Effector memory CD8-positive, alpha-beta T cell (primary cell): ENCODE results near the gene XYLT1.
"Not testable (repeated sequence)": the region's sequence is repeated elsewhere in the genome, so short reads cannot be mapped to it uniquely, and the experiment has no call there.

Experiments
- ATAC-seq: fragments of 150-1000 bp; cut with Tn5 transposase; replicated peaks from 2 replicates; pipeline ENCODE4 v1.10.0; 2021; ENCODE audit warnings: mild to moderate bottlenecking, moderate library complexity
- DNase-seq, 3 experiments: peaks; one replicate each; pipeline ENCODE4 v3.0.0; 2021
- H3K27ac Mint-ChIP-seq, 2 donors: one replicate each; pipeline ENCODE4 v1.8.0; 2022; ENCODE audit warnings: mild to moderate bottlenecking in 2 of 2, mixed read lengths in 2 of 2, moderate library complexity in 2 of 2
- H3K27me3 Mint-ChIP-seq, 2 donors: one replicate each; pipeline ENCODE4 v1.8.0; 2022; ENCODE audit warnings: mixed read lengths in 2 of 2
- H3K36me3 Mint-ChIP-seq: one replicate; pipeline ENCODE4 v1.8.0; 2022; ENCODE audit warnings: mild to moderate bottlenecking, moderate library complexity, mixed read lengths; ENCODE audit not compliant: insufficient read depth
- H3K4me1 Mint-ChIP-seq, 2 donors: one replicate each; pipeline ENCODE4 v1.8.0; 2022; ENCODE audit warnings: low read depth in 2 of 2, mixed read lengths in 2 of 2
- H3K4me3 Mint-ChIP-seq, 2 donors: one replicate each; pipeline ENCODE4 v1.8.0; 2022; ENCODE audit warnings: mild to moderate bottlenecking in 2 of 2, mixed read lengths in 2 of 2, moderate library complexity in 2 of 2
- H3K9me3 Mint-ChIP-seq, 2 donors: one replicate each; pipeline ENCODE4 v1.8.0; 2022; ENCODE audit warnings: mixed read lengths in 2 of 2

XYLT1 gene

DNA sequence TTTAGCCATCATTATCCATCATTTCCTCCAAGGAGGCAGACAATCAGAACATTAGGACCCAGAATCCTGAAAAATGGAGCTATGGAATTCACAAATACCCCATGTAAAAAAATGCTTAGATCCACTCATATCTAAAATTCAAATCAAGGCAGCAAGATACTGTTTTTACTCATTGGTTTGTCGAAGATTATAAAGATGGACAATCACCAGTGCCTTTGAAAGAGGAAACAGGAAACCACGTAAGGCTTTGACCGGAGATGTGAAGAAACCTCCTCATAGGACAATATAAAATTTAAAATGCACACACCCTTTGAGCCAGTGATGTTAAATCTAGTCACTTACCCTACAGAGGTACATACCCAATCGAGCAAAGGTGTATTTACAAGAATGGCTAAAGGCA lies 130.0 kb downstream of the XYLT1 start:
- peaks cover 49 to 62% of the 10 kb centered on the region in 2 donors for H3K4me1 Mint-ChIP-seq
- ATAC-seq (no peak), DNase-seq (no peak)
- no peaks in the 10 kb centered on the region for H3K27me3 Mint-ChIP-seq
- H3K36me3 Mint-ChIP-seq = peaks cover 18% of the 10 kb centered on the region
- no peaks in the 10 kb centered on the region for H3K9me3 Mint-ChIP-seq
- peak overlapping the region; percentile 7 to 93 for H3K27ac Mint-ChIP-seq
- H3K4me3 Mint-ChIP-seq = peak overlapping the region; percentile 53 to 78

DNA sequence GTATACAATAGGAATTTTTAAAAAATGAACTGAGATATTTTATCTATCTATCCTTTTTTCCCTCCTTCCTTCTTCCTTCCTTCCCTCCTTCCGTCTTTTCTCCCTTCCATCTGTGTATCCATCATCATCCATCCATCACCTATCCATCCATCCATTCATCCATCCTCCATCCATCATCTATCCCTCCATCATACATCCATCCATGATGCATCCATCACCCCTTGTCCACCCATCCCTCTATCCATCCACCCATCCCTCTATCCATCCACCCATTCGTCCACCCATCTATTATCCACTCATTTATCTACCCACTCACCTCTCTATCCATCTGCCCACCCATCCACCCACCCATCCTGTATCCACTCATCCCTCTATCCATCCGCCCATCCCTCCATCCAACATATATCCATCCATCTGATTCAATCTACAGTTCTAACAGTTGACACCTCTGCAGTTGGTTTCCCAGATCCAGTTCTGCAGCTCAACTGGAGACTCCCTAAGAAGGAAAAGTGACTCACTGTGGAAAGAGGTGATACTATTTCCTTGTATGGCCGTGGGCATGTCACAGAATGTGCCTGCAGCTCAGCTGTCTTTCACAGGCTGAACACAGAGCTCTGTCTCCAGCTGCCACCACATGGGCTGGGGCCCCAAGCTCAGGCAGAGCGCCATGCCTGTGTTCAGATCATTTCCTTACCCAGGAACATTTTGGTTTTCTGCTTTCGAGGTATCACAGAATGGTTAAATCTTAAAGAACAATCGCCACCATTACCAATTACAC lies 130.8 kb downstream of the XYLT1 start:
- Mint-ChIP-seq H3K9me3 (no peaks in the 10 kb centered on the region), H3K4me3 (peak overlapping the region in 1 of 2 donors; percentile 78), H3K27me3 (no peaks in the 10 kb centered on the region), H3K36me3 (peaks cover 18% of the 10 kb centered on the region), H3K4me1 (peaks cover 46 to 61% of the 10 kb centered on the region in 2 donors), H3K27ac (peak overlapping the region; percentile 24 to 39)
- ATAC-seq (no peak), DNase-seq (no peak)

DNA sequence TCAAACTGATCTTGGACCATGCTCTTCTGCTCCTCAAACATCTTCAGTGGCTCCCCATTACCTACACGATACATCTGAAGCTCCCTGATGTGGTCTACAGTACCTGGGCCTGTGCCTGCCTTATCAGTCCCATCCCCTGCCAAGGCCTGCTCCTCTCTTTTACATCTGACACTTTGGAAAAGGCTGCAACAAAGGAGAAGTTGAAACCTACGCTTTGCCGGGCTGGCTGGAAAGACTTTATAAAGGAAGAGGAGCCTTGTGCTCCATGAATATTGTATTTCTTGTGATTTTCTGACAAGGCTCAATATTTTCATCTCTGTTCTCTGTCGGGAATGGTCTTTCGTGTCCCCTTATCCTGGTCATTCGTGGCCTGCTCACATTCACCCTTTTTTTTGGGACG lies 132.5 kb downstream of the XYLT1 start:
- Mint-ChIP-seq H3K4me3 (no peak overlapping the region), H3K36me3 (peaks cover 7% of the 10 kb centered on the region), H3K27me3 (no peaks in the 10 kb centered on the region), H3K4me1 (peaks cover 34 to 46% of the 10 kb centered on the region in 2 donors), H3K27ac (peak overlapping the region in 1 of 2 donors; percentile 36), H3K9me3 (no peaks in the 10 kb centered on the region)
- no peak for ATAC-seq
- DNase-seq = no peak

GRCh38 chr16:17336530-17336900 lies 134.2 kb downstream of the XYLT1 start:
- no peaks in the 10 kb centered on the region for H3K36me3 Mint-ChIP-seq
- no peaks in the 10 kb centered on the region for H3K27me3 Mint-ChIP-seq
- H3K4me3 Mint-ChIP-seq = no peak overlapping the region
- peak overlapping the region in 1 of 2 donors; percentile 62 for H3K27ac Mint-ChIP-seq
- DNase-seq = no peak
- H3K4me1 Mint-ChIP-seq = peaks cover 21 to 28% of the 10 kb centered on the region in 2 donors
- no peaks in the 10 kb centered on the region for H3K9me3 Mint-ChIP-seq
- ATAC-seq = no peak

GRCh38 chr16:17335826-17336529 lies 134.8 kb downstream of the XYLT1 start:
- no peak overlapping the region for H3K27ac Mint-ChIP-seq
- no peak for DNase-seq
- H3K4me3 Mint-ChIP-seq = no peak overlapping the region
- no peaks in the 10 kb centered on the region for H3K36me3 Mint-ChIP-seq
- no peak for ATAC-seq
- H3K4me1 Mint-ChIP-seq = peaks cover 16 to 23% of the 10 kb centered on the region in 2 donors
- H3K9me3 Mint-ChIP-seq = no peaks in the 10 kb centered on the region
- H3K27me3 Mint-ChIP-seq = no peaks in the 10 kb centered on the region

DNA sequence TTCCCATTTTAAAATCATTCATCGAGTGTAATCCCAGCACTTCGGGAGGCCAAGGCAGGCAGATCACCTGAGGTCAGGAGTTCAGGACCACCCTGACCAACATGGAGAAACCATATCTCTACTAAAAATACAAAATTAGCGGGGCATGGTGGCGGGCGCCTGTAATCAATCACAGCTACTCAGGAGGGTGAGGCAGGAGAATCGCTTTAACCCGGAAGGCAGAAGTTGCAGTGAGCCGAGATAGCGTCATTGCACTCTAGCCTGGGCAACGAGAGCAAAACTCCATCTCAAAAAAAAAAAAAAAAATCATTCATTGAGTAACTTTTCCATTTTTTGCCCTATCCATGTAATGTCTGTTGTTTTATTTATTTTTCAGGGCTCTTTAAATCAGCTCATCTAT lies 135.4 kb downstream of the XYLT1 start:
- H3K9me3 Mint-ChIP-seq, H3K27me3 Mint-ChIP-seq, ATAC-seq, H3K27ac Mint-ChIP-seq, H3K4me3 Mint-ChIP-seq, H3K36me3 Mint-ChIP-seq, DNase-seq: not testable (repeated sequence)
- peaks cover 10 to 17% of the 10 kb centered on the region in 2 donors for H3K4me1 Mint-ChIP-seq

GRCh38 chr16:17334096-17334495 lies 136.7 kb downstream of the XYLT1 start:
- no peaks in the 10 kb centered on the region for H3K27me3 Mint-ChIP-seq
- ATAC-seq (no peak), DNase-seq (no peak)
- H3K36me3 Mint-ChIP-seq = no peaks in the 10 kb centered on the region
- H3K4me1 Mint-ChIP-seq = peaks cover 14 to 19% of the 10 kb centered on the region in 2 donors
- no peaks in the 10 kb centered on the region for H3K9me3 Mint-ChIP-seq
- H3K27ac Mint-ChIP-seq = no peak overlapping the region
- no peak overlapping the region for H3K4me3 Mint-ChIP-seq

- Mint-ChIP-seq H3K4me3 (no peak overlapping the region), H3K4me1 (peaks cover 19% of the 10 kb centered on the region in 2 donors), H3K27ac (no peak overlapping the region), H3K36me3 (no peaks in the 10 kb centered on the region), H3K9me3 (no peaks in the 10 kb centered on the region), H3K27me3 (no peaks in the 10 kb centered on the region)
- no peak for DNase-seq
- ATAC-seq = no peak
Observed at GRCh38 chr16:17333229-17333628, 137.5 kb downstream of the XYLT1 start.

- Mint-ChIP-seq H3K27me3 (no peaks in the 10 kb centered on the region), H3K4me1 (peaks cover 15 to 21% of the 10 kb centered on the region in 2 donors), H3K9me3 (no peaks in the 10 kb centered on the region), H3K4me3 (no peak overlapping the region), H3K27ac (peak overlapping the region in 1 of 2 donors; percentile 71), H3K36me3 (no peaks in the 10 kb centered on the region)
- ATAC-seq = no peak
- DNase-seq = no peak
Observed at GRCh38 chr16:17331991-17332390, 138.8 kb downstream of the XYLT1 start.

DNA sequence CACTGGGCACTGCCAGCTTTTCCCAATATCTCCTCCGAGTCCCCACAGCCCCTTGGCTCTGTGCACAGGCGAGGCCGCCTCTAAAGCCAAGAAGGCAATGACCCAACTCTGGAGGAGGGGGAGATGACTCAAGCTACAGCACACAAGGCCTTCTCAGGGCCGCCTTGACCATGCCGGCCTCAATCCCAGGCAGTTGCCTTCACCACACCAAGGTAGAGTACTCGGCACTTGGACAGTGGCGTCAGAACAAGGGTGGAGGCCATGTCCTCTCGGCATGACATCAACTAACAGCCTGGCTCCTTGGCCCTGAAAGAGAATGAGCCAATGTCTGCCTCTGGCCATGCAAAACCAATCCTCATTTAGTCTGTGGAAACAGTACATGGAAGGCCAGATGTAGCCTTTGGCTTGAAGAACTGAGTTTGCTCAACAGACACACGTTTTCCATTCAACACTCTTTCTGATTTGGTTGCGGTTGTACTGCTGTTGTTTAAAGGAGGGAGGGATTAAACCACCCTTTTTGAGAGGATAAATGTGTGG lies 139.6 kb downstream of the XYLT1 start:
- ATAC-seq (no peak), DNase-seq (no peak)
- H3K4me1 Mint-ChIP-seq = peaks cover 13 to 21% of the 10 kb centered on the region in 2 donors
- peak overlapping the region in 1 of 2 donors; percentile 71 for H3K27ac Mint-ChIP-seq
- H3K4me3 Mint-ChIP-seq = no peak overlapping the region
- no peaks in the 10 kb centered on the region for H3K36me3 Mint-ChIP-seq
- H3K27me3 Mint-ChIP-seq = no peaks in the 10 kb centered on the region
- H3K9me3 Mint-ChIP-seq = no peaks in the 10 kb centered on the region

DNA sequence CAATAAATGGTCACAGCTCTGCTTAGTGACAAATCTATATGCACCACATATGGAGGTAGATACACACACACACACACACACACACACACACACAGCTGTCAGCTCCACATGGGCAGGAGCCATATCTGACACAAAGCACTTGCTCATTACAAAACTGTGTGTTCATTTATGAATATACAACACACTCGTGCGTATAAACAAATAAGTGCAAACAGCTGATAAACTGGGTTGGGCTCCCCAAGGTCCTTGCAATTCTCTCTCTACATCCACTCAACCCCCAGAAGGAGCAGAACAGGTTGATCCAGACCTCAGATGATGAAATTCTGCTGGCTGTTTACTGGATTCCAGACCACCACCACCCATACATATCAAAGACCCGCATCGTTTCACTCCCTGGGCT lies 140.7 kb downstream of the XYLT1 start:
- H3K4me3 Mint-ChIP-seq = no peak overlapping the region
- peaks cover 8 to 23% of the 10 kb centered on the region in 2 donors for H3K4me1 Mint-ChIP-seq
- no peaks in the 10 kb centered on the region for H3K27me3 Mint-ChIP-seq
- DNase-seq (no peak), ATAC-seq (no peak)
- H3K36me3 Mint-ChIP-seq = no peaks in the 10 kb centered on the region
- H3K27ac Mint-ChIP-seq = peak overlapping the region in 1 of 2 donors; percentile 79
- H3K9me3 Mint-ChIP-seq = no peaks in the 10 kb centered on the region

DNA sequence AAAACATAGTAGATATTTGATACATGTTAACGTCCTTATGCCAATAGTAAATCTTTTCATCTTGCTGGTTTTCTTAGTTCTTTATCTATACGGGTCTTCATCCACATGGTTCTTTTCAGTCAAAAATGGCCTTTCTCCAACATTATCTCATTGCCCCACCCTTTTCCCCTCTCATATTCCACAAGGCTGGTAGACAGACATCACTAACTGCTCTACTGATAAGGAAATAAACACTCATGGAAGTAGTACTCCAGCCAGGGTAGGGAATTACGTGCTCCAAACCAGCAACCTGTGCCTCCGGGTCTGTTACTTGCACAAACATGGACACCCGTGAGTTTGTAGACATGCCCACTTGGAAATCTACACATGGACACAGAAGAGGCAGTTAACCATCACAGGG lies 141.4 kb downstream of the XYLT1 start:
- no peak overlapping the region for H3K27ac Mint-ChIP-seq
- H3K9me3 Mint-ChIP-seq = no peaks in the 10 kb centered on the region
- ATAC-seq = no peak
- H3K27me3 Mint-ChIP-seq = no peaks in the 10 kb centered on the region
- H3K4me1 Mint-ChIP-seq = peaks cover 8 to 23% of the 10 kb centered on the region in 2 donors
- DNase-seq = no peak
- no peaks in the 10 kb centered on the region for H3K36me3 Mint-ChIP-seq
- no peak overlapping the region for H3K4me3 Mint-ChIP-seq

GRCh38 chr16:17328932-17329331 lies 141.8 kb downstream of the XYLT1 start:
- Mint-ChIP-seq H3K36me3 (no peaks in the 10 kb centered on the region), H3K4me3 (no peak overlapping the region), H3K4me1 (peaks cover 11 to 24% of the 10 kb centered on the region in 2 donors), H3K27me3 (no peaks in the 10 kb centered on the region), H3K9me3 (no peaks in the 10 kb centered on the region), H3K27ac (no peak overlapping the region)
- DNase-seq = no peak
- ATAC-seq = no peak
